H54 (cell line): ENCODE data around the gene CMTM4.
"Not testable (repeated sequence)": the region's sequence is repeated elsewhere in the genome, so short reads cannot be mapped to it uniquely, and the experiment has no call there.

Experiments used
- DNase-seq: peaks from one replicate; pipeline ENCODE4 v3.0.0; 2011; ENCODE audit warnings: low spot score, mixed read lengths; ENCODE audit not compliant: insufficient read length
- FAIRE-seq: peaks from 3 replicates; lab custom pipeline; 2011; peaks lifted over from hg19 to GRCh38; lab: Jason Lieb, UNC
- POLR2A ChIP-seq: IDR thresholded peaks from 2 replicates; pipeline ENCODE4 v1.6.1; 2011; ENCODE audit warnings: low read depth, mild to moderate bottlenecking, low read length

The CMTM4 gene

GRCh38 chr16:66695935-66696668, 441 bp downstream of the CMTM4 start:
- no peak for FAIRE-seq
- no peak for DNase-seq
- TF ChIP-seq POLR2A, result no peak

- no peak for TF ChIP-seq POLR2A
- DNase-seq (no peak), FAIRE-seq (no peak)
These were observed 1.0 kb downstream of the CMTM4 start for GRCh38 chr16:66695471-66695934.

DNA sequence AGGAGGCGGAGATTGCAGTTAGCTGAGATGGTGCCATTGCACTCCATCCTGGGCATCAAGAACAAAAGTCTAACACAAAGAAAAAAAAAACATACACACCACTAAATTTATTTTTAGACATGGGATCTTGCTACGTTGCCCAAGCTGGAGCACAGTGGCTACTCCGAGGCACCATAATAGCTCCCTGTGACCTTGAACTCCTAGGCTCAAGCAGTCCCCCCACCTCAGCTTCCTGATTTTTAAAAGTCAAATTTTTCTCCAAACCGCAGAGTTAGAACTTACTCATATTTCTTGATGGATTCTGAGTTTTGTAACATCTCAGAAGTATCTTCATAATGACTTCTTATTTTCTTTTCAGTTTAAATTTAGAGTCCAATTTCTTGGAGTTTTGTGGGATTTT, 3.4 kb downstream of the CMTM4 start:
- DNase-seq (no peak), FAIRE-seq (no peak)
- no peak for TF ChIP-seq POLR2A

DNA sequence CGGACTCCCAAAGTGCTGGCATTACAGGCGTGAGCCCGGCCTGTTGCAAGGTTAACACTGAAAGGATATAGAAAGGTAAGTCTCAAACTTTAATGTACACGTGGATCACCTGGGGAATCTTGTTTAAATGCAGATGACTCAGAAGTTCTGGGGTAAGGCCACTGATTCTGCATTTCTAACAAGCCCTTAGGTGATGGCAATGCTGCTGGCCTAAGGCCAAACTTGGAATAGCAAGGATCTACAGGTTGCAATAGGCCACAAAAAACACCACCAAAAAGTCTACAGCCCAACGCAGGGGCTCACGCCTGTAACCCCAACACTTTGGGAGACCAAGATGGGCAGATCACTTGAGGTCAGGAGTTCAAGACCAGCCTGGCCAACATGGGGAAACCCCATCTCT, 4.2 kb downstream of the CMTM4 start:
- DNase-seq (no peak), FAIRE-seq (no peak)
- no peak for TF ChIP-seq POLR2A

DNA sequence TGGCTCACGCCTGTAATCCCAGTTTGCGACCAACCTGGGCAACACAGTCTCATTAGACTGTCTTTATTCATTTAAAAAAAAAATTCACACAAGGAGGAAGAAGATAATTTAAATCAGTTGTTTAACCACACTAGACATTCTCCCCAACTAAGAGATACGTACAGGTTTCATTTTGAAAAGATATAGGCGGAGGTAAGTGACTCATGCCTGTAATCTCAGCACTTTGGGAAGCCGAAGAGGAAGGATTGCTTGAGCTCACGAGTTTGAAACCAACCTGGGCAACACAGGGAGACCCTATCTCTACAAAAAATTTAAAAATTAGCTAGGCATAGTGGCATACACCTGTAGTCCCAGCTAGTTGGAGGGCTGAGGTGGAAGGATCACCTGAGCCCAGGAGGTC, 5.3 kb downstream of the CMTM4 start:
- FAIRE-seq (no peak), DNase-seq (no peak)
- TF ChIP-seq POLR2A, result no peak

DNA sequence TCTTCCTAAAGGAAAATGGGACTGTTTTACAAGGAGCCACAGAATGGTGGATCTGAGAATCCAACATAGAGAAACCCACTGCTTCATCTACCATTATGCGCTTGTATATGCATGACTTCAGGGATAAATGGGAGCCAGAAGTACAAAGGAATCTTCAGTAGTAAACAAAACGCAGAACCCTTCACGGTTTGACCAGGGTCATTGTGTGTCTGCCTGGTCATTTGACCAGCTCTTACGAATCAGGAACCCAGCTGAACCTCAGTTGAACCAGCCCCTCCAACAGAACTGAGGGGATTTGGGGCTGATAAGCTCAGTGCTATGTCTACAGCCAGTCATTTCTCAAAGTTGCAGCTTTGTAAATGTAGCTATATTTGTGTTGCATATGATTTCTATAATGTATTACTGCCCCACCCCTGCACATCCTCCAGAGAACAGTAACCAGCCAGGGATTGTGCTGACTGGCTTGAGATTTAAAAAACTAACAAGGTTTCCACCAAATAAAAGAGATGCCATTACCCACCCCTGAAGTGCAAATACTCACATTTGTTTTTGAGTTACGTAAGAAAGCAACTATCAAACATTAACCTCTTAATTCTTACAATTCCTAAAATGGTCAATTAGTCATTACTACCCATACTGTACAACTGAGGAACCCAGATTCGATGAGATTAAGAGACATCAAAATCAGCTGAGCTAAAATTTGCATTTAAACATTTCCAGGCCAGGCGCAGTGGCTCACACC, 6.3 kb downstream of the CMTM4 start:
- DNase-seq, result no peak
- FAIRE-seq, result no peak
- TF ChIP-seq POLR2A, result no peak

- no peak for TF ChIP-seq POLR2A
- DNase-seq, result no peak
- FAIRE-seq, result no peak
These were observed 7.3 kb downstream of the CMTM4 start for GRCh38 chr16:66689282-66689681.

DNA sequence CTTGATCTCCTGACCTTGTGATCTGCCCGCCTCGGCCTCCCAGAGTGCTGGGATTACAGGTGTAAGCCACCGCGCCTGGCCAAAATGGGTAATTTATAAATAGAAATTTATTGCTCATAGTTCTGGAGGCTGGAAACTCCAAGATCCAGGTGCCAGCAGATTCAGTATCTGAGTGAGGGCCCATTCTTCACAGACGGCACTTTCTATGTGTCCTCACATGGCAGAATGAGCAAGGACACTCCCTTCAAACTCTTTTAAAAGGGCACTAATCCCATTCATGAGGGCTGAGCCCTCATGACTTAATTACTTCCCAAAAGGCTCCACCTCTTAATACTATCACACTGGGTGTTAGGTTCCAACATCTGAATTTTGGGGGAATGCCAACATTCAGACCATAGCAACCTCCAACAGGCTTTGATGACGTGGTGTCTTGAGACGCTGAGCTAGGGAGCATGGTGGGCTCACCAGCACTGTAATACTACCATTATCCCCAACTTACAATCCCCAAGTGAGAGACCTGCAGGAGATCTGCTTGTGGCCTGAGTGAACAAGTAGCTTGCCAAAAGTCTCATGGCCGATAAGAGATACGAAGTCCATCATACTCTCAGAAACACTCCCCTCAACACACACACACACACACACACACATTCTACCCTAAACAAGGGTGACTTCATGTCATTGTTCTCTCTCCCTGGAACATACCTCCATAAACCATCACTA, 8.5 kb downstream of the CMTM4 start:
- DNase-seq (no peak), FAIRE-seq (no peak)
- no peak for TF ChIP-seq POLR2A

GRCh38 chr16:66685501-66686115, 10.9 kb downstream of the CMTM4 start:
- not testable (repeated sequence) for FAIRE-seq, DNase-seq

DNA sequence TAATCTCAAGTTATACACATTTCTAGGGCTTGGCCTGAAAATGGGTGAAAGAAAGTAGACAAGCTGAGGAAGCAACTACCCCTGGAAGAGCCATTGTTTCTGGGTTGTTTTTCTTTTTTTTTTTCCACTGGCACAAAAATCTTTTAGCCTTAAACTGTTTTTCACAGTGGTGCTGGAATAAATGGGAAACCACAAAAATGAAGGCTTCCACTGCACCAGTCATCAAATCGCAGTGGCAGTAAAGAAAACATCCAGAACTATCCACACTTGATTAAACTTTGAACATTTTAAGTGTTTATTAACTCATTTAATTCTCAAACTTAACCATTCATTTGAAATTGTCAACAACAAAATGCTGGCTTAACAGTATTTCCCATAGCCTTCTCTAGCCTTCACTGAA, 14.3 kb downstream of the CMTM4 start:
- no peak for DNase-seq
- no peak for FAIRE-seq
- TF ChIP-seq POLR2A, result no peak

GRCh38 chr16:66681676-66682075, 14.9 kb downstream of the CMTM4 start:
- DNase-seq, result no peak
- FAIRE-seq, result no peak
- no peak for TF ChIP-seq POLR2A

- FAIRE-seq, result no peak
These were observed 18.2 kb downstream of the CMTM4 start for GRCh38 chr16:66678337-66678736.

DNA sequence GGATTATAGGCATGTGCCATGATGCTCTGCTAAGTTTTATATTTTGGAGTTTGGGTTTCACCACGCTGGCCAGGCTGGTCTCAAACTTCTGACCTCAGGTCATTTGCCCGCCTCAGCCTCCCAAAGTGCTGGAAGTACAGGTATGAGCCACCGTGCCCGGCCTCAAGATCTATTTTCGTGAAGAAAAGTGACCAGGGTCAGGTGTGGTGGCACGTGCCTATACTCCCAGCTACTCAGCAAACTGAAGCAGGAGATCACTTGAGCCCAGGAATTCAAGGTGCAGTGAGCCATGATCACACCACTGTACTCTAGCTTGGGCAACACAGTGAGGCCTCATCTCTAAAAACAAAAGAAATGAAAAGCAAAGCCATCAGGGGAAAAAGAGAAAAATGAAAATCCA, 18.7 kb downstream of the CMTM4 start:
- DNase-seq (no peak), FAIRE-seq (no peak)
- TF ChIP-seq POLR2A, result no peak

More at GRCh38 chr16:66678337-66678736, 18.2 kb downstream of the CMTM4 start:
- no peak for TF ChIP-seq POLR2A
- DNase-seq, result no peak

- FAIRE-seq, result no peak
- no peak for DNase-seq
These were observed 19.4 kb downstream of the CMTM4 start for GRCh38 chr16:66677179-66677578.

More at GRCh38 chr16:66677179-66677578, 19.4 kb downstream of the CMTM4 start:
- TF ChIP-seq POLR2A, result no peak
